Retinal pigment epithelial cell (primary cell): ENCODE data around the gene KIF26A.

Experiments used
- DNase-seq: peaks from one replicate; pipeline ENCODE4 v3.0.0-alpha.2; 2010; ENCODE audit warnings: low read depth
- H3K4me3 ChIP-seq: 2 replicates; pipeline ENCODE4 v1.5.1; 2011; ENCODE audit warnings: mild to moderate bottlenecking, low read length, control low read depth, moderate library complexity
- TF ChIP-seq, protein P1 (sequence below): conservative IDR thresholded peaks from 2 replicates; pipeline ENCODE4 v1.5.1; 2011; ENCODE audit warnings: low read depth, low read length, control low read depth, inconsistent platforms

Gene KIF26A

DNA sequence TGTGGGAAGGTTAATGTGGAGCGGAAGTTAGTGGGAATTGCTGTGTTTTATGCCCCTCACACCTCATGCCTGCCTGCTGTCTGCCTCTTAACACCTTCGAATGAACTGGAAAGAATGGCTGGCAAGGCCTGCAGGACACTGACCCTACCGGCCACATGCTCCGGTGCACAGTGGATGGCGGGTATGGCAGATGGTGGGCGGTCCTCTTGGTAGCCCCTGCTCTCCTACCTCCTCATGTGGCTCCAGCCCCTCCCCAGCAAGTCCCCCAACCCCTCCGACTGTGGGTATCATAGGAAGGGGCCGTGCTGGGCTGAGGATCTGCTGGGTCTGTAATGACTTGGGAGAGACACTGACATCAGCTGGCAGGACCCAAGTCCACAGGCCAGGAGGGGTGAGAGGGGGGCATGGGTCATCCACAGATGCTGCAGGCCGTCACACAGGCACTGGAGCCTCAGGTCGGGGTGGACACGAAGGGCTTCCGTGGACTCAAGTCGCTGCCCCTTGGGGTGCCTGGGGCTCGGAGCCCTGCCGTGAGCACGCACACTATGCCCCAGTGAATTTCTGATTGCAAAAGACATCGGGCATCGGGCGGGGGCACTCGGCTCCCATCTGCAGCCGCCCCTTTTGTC is 77.4 kb downstream of the KIF26A start:
- TF ChIP-seq, protein P1, sequence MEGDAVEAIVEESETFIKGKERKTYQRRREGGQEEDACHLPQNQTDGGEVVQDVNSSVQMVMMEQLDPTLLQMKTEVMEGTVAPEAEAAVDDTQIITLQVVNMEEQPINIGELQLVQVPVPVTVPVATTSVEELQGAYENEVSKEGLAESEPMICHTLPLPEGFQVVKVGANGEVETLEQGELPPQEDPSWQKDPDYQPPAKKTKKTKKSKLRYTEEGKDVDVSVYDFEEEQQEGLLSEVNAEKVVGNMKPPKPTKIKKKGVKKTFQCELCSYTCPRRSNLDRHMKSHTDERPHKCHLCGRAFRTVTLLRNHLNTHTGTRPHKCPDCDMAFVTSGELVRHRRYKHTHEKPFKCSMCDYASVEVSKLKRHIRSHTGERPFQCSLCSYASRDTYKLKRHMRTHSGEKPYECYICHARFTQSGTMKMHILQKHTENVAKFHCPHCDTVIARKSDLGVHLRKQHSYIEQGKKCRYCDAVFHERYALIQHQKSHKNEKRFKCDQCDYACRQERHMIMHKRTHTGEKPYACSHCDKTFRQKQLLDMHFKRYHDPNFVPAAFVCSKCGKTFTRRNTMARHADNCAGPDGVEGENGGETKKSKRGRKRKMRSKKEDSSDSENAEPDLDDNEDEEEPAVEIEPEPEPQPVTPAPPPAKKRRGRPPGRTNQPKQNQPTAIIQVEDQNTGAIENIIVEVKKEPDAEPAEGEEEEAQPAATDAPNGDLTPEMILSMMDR, result no peak
- DNase-seq, result no peak
- H3K4me3 ChIP-seq, result no peak overlapping the region

DNA sequence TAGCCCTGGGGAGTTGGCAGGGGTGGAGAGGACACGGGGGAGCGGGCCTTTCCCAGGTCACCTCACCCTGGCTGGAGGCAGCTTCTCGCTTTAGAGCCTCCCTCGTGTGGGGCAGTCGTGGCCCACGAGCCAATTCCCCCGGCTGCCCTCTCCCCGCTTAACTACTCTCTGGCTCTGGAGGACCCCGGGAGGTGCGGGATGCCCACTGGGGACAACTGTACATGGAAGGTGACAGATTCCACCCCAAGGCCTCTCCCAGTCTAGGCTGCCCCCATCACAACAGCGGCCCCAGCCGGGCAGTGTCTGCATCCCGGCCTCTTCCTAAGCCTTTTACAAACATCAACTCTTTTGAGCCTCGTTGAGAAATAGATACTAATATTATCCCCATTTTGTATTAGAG is 78.1 kb downstream of the KIF26A start:
- no peak overlapping the region for H3K4me3 ChIP-seq
- no peak for DNase-seq
- TF ChIP-seq, protein P1, result no peak

DNA sequence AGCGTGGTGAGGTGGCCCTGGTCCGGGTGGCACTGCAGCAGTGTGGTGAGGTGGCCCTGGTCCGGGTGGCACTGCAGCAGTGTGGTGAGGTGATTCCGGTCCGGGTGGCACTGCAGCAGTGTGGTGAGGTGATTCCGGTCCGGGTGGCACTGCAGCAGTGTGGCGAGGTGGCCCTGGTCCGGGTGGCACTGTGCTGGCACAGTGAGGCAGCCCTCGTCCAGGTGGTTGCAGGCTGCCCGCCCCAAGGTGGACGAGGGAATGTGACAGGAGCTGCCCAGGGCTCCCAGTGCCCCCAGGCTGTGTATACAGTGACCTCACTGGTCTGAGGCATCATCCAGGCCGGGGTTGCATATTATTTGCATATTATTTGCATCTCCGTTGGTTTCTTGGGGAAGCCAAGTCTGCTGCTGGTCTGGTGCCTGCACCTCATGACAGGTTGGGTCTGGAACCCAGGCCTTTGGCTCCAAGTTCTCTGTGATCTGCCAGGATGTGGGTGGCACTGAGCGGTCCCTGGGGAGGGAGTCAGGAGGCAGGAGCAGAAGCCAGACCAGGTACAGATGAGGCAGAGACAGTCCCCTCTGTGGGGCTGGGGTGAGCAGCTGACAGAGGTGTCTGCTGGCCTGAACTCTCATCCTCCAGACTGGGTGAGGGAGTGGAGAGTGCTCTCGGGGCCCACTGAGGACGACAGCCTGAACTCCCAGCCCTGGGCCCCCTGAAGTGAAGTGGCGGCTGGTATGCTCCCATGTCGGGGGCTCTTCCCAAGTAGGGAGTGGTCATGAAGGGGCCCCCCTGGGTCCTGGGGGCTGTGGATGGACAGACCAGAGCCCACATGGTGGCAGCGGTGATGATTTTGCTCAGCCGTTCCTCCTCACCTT is 79.3 kb downstream of the KIF26A start:
- H3K4me3 ChIP-seq, result no peak overlapping the region
- TF ChIP-seq, protein P1, result no peak
- DNase-seq, result no peak

DNA sequence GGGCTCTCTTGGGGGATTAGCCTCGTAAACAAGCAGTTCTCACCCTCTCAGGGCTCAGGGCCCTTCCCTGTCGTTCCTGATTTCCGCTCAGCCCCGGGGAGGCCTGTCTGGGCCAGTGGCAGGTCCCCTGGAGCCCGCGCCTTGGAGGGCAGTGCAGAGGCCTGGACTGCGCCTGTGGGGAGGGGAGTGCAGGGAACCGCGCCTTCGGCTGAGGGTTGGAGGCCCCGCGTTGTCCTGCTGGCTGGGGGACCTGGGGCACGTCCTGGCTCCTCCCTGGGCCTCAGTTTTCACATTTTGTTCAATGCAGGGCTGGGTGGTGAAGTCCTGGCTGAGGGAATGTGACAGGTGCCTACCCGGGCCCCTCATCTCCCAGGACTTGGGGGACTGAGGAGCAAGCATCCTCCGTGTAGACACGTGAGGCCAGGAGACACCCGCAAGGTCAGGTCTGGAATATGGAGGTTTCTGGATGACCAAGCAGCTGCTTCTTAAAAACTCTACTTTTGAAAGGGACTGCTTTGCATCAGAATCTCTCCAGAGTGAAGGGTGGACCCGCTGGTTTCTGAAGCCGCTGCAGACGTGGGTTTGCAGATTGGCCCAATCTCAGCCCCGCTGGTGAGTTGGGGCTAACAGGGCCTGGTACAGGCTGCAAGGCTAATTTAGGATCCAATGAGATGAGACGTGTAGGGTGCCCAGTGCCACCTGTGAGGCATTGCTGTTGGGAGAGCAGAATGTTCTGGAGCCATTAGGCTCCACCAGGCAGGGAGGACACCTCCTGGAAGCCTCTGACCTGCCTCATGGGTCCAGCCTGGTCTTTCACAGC is 80.2 kb downstream of the KIF26A start:
- no peak overlapping the region for H3K4me3 ChIP-seq
- no peak for DNase-seq
- TF ChIP-seq, protein P1, result no peak

DNA sequence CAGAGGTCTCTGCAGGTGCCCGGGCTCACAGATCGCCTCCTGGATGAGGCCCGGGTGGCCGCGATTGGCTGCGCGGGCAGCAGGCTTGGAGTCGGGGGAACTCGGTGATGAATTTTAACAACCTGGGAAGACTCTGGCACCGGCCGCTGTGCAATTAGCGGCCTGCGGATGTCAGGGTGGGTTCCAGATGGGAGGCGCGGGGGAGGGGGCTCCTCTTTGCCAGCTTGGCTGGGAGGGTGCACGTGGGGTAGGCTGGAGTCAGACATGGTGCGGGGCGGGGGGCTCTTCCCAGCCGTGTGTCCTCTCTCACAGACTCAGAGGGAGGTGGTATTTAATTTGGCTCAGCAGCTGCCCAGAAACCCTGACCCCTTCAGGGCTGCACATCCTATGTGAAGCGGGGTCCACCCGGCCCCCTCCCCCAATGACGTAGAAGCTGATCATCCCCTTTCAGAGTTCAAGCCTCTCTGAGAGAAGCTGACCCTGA is 81.4 kb downstream of the KIF26A start:
- TF ChIP-seq, protein P1, result no peak
- H3K4me3 ChIP-seq, result no peak overlapping the region
- DNase-seq, result no peak

DNA sequence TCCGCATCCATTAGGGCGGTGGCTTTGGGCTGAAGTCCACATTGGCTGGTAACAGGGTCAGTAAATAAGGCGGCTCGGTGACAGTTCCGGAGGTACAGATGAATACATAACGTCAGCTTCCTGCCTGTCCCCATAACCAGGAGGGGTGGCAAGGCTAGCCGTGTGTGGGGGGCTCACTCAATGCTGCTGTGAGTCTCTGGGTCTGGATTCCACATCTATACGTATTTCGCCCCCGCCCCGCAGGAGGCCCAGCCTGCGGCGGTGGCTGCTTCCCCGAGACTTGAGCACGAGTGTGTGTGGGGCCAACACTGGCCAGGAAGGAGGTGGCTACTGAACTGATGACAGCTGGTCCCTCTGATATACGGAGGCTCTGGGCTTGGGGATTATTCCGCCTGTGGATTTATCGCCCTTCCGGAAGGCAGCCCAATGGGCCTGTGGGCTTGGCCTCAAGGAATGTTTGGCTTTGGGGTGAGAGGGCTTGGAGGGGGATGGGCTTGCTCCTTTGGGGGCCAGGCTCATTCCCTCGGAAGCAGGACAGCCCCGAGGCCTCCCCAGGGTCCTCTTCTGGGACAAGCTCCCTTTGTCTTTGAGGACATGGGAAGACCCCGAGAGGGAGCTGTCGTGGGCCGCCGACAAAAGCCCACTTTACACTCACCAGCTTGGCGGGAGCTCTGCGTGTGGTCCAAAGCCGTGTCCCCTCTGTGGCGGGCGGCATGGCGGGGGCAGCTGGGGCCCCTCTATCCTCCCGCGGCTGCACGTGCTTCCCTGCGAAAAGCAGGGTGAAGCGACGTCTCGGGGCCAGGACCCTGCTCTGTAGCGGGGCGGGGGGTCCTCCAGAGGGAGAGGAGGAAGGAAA is 82.1 kb downstream of the KIF26A start:
- TF ChIP-seq, protein P1, result no peak
- H3K4me3 ChIP-seq, result no peak overlapping the region
- no peak for DNase-seq
